GM19043 (cell line): ENCODE results near the gene MEF2C.
"Not testable (repeated sequence)": the region's sequence is repeated elsewhere in the genome, so short reads cannot be mapped to it uniquely, and the experiment has no call there.

ENCODE experiments used
- ATAC-seq: cut with Tn5 transposase; IDR thresholded peaks from one replicate; pipeline ENCODE4 v1.9.1; 2021; ENCODE audit warnings: low read depth; ENCODE audit not compliant: unreplicated experiment

Gene MEF2C

GRCh38 chr5:88868468-88869068 is 14.4 kb downstream of the MEF2C start:
- ATAC-seq, result no peak

DNA sequence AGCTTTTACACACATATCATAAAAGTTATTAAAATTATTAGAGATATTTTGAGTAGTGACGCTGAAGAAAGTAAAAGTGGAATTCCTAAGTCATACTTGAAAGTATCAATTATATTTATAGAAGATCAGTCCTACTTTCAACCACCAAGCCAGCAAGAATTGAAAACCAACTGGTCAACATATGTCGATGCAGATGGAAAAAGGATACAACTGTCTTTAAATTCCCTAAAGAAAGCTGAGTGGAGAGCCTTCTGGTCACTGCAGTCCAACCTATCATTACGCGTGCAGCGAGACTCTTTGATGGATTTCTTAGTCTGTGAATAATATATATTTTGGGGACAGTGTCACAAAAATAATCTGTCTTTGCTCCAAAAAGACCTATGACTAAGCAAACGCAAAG is 15.3 kb downstream of the MEF2C start:
- no peak for ATAC-seq

DNA sequence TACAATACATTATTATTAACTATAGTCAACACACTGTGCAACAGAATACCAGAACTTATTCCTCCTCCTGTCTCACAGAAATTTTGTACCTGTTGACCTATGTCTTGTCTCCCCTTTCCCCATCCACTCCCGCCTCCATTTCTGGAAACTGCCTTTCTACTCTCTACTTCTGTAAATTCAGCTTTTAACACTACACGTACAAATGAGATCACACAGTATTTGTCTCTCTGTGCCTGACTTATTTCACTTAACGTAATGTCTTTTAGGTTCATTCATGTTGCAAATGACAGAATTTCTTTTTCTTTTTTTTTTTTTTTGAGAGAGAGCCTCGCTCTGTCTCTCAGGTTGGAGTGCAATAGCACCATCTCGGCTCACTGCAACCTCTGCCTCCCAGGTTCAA is 19.5 kb downstream of the MEF2C start:
- ATAC-seq, result no peak

- no peak for ATAC-seq
Measured at GRCh38 chr5:88862547-88863175, 20.3 kb downstream of the MEF2C start.

- ATAC-seq, result no peak
Measured at GRCh38 chr5:88861231-88861630, 21.8 kb downstream of the MEF2C start.

- ATAC-seq, result no peak
Measured at GRCh38 chr5:88860501-88860900, 22.5 kb downstream of the MEF2C start.

- no peak for ATAC-seq
Measured at GRCh38 chr5:88858392-88858791, 24.6 kb downstream of the MEF2C start.

- ATAC-seq, result not testable (repeated sequence)
Measured at GRCh38 chr5:88856381-88856780, 26.6 kb downstream of the MEF2C start.

- no peak for ATAC-seq
Measured at GRCh38 chr5:88854769-88855168, 28.2 kb downstream of the MEF2C start.

DNA sequence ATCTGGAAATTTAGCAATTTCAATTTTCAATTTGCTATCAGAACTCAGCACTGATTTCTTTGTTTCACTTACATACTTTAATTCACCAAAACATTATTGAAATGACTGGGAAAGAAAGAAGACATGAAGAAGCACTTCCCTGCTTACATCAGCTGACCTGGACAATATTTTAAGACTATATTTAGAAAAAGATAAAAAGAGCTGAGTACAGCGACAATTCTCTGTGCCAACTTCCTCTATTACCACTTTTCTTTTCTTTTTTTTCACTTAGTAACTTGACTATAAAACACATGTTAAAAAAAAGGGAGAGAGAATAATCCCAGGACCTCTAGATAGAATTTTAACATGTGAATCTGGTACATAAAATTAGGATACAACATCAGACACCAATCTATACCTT is 35.6 kb downstream of the MEF2C start:
- no peak for ATAC-seq

- no peak for ATAC-seq
Measured at GRCh38 chr5:88846434-88846833, 36.5 kb downstream of the MEF2C start.

DNA sequence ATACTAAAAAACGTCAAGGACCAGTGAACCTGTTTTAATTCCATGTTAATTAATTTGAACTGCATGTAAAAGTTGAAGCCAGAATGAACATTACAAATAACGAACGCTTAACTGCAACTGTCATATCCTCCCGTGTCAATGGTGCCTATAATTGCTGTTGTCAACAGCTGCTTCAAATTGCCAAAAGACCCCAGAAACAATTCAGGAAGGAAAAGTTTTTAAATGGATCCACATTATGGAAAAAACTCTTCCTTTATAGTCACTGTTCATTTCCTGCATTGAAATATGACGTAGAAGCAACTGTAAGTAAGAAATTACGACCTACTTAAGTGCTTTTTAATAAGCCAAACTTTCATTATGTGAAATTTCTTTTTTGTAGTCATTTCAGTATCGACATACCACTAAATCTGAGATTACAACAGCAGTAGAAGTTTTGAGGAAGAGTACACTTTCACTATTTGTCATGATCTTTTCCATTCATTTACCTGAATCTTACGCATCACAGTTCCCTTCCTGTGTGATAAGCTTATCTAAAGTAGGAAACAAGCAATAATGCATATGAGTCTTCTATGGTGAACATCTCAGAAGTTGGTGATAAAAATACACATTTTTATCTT is 37.8 kb downstream of the MEF2C start:
- ATAC-seq, result peak; percentile 86

DNA sequence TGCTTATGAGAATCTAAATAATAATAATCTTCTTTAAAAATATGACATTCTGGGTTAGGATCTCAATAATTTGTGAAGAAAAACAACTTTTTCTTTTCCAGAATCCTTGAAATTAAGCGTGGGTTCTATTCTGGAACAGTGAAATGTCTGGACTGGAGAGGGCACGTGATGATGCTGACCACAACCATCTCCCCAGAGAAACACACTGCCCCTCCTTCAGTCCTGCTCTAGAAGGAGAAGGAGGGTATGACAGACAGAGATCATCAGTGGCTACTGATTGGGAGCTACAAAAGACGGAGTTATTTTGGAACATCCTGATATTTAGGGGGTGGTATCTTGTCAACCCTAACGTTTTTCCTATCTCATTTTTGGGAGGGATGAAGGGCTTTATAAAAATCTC is 40.2 kb downstream of the MEF2C start:
- no peak for ATAC-seq

GRCh38 chr5:88841212-88841611 is 41.8 kb downstream of the MEF2C start:
- ATAC-seq, result no peak

- no peak for ATAC-seq
Measured at GRCh38 chr5:88840495-88840894, 42.5 kb downstream of the MEF2C start.

DNA sequence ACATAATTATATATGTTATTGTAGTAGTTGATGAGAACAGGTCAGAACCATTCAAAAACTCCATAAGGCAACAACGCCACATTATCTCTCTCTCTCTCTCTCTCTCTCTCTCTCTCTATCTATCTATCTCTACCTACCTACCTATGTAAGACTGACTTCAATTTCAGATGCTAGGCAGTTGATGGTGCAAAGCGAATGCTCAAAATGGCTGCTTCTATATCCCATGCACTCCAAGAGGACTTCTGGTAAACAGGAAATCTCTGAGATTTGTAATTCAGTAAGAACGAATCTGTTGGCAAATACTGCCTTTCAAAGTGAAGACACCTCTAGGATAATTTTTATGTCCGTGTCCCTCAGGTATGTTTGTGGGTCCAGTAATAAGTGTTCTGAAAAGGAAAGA is 43.7 kb downstream of the MEF2C start:
- ATAC-seq, result no peak

- no peak for ATAC-seq
Measured at GRCh38 chr5:88838500-88838899, 44.5 kb downstream of the MEF2C start.

DNA sequence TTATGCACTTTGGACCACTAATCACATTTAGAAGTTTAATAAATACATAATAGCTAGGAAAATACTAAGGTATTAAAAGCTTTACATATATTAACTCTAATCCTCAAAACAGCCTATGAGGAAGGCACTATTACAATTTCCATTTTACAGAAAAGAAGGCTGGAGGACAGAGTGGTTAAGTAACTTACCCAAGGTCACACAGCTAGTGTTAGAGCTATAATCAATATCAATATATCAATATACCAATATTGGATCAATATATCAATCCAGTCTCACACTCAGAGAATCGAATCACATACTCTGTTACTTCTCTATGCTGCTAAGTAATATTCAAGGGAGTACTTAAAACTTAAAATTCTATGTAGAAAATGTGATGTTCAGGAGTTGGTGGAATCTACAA is 45.2 kb downstream of the MEF2C start:
- ATAC-seq, result no peak

GRCh38 chr5:88837222-88837621 is 45.8 kb downstream of the MEF2C start:
- ATAC-seq, result no peak

DNA sequence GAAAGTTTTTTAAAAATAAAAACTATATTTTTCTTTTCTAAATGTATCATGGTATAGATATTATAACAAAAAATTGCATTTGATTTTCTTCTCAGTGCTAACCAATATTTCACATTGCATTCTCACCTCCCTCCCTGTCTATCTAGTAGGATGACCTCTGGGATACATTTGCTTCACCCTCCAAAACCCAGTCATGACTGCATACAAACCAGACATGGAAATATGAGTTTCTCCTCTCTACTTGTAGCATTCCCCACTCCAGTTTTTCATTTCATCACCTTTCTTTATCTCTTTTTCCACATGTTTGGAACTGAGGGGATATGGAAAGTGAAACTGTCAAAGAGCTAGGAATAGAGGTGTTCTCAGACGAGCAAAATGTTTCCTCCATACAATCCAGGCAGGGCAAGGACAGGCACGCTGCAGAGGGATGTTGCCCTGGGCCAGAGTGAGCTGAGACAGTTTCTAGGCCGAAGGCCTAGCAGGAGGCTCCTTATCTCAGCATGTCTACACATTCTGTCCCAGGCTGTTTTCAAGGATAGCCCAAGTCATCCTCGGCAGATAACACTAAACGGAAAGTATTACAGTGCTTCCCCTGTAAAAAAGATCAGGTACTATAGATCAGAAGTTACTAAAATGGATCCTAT is 46.7 kb downstream of the MEF2C start:
- no peak for ATAC-seq

- no peak for ATAC-seq
Measured at GRCh38 chr5:88834499-88834898, 48.5 kb downstream of the MEF2C start.

- no peak for ATAC-seq
Measured at GRCh38 chr5:88834131-88834462, 48.9 kb downstream of the MEF2C start.
